ENCODE measurements around the gene CABYR. TPM values are rescaled to one million over a fixed set of nuclear protein-coding genes. Genes with fewer than 3 reads are reported as not detected.
"Not testable (repeated sequence)": the region's sequence is repeated elsewhere in the genome, so short reads cannot be mapped to it uniquely, and the experiment has no call there.

Gene CABYR
- total RNA-seq, 1 donor from 2014 or later, result 1.5 TPM

GRCh38 chr18:24128700-24129099, 10.2 kb upstream of the CABYR start:
- no peak for DNase-seq (ENCODE audit: low read depth, low spot score)

- DNase-seq (ENCODE audit: low read depth, low spot score), result no peak
These were observed 8.4 kb upstream of the CABYR start for GRCh38 chr18:24130494-24130893.

GRCh38 chr18:24136967-24137373, 1.9 kb upstream of the CABYR start:
- DNase-seq (ENCODE audit: low read depth, low spot score), result no peak

GRCh38 chr18:24138409-24138788, 463 bp upstream of the CABYR start:
- DNase-seq (ENCODE audit: low read depth, low spot score), result no peak

GRCh38 chr18:24140697-24141096, 1.8 kb downstream of the CABYR start:
- no peak for DNase-seq (ENCODE audit: low read depth, low spot score)

- DNase-seq (ENCODE audit: low read depth, low spot score), result no peak
These were observed 3.5 kb downstream of the CABYR start for GRCh38 chr18:24142376-24142775.

GRCh38 chr18:24149591-24149990, 10.7 kb downstream of the CABYR start:
- not testable (repeated sequence) for DNase-seq (ENCODE audit: low read depth, low spot score)

GRCh38 chr18:24153397-24153796, 14.5 kb downstream of the CABYR start:
- DNase-seq (ENCODE audit: low read depth, low spot score), result no peak

- DNase-seq (ENCODE audit: low read depth, low spot score), result no peak
These were observed 19.0 kb downstream of the CABYR start for GRCh38 chr18:24157855-24158254.

- DNase-seq (ENCODE audit: low read depth, low spot score), result no peak
These were observed 21.2 kb downstream of the CABYR start for GRCh38 chr18:24160086-24160485.

GRCh38 chr18:24161304-24161703, 22.4 kb downstream of the CABYR start:
- no peak for DNase-seq (ENCODE audit: low read depth, low spot score)

GRCh38 chr18:24168496-24168895, 29.6 kb downstream of the CABYR start:
- DNase-seq (ENCODE audit: low read depth, low spot score), result no peak

GRCh38 chr18:24170360-24170759, 31.5 kb downstream of the CABYR start:
- no peak for DNase-seq (ENCODE audit: low read depth, low spot score)

- no peak for DNase-seq (ENCODE audit: low read depth, low spot score)
These were observed 35.1 kb downstream of the CABYR start for GRCh38 chr18:24173997-24174396.

- peak; percentile 4 for DNase-seq (ENCODE audit: low read depth, low spot score)
These were observed 38.0 kb downstream of the CABYR start for GRCh38 chr18:24176727-24177416.

GRCh38 chr18:24177499-24178133, 38.8 kb downstream of the CABYR start:
- DNase-seq (ENCODE audit: low read depth, low spot score), result no peak

GRCh38 chr18:24180048-24180447, 41.2 kb downstream of the CABYR start:
- DNase-seq (ENCODE audit: low read depth, low spot score), result no peak

GRCh38 chr18:24181806-24182205, 42.9 kb downstream of the CABYR start:
- no peak for DNase-seq (ENCODE audit: low read depth, low spot score)

- no peak for DNase-seq (ENCODE audit: low read depth, low spot score)
These were observed 46.9 kb downstream of the CABYR start for GRCh38 chr18:24185805-24186204.

- no peak for DNase-seq (ENCODE audit: low read depth, low spot score)
These were observed 48.2 kb downstream of the CABYR start for GRCh38 chr18:24187049-24187448.

- DNase-seq (ENCODE audit: low read depth, low spot score), result no peak
These were observed 48.8 kb downstream of the CABYR start for GRCh38 chr18:24187689-24188088.

GRCh38 chr18:24188120-24188519, 49.3 kb downstream of the CABYR start:
- DNase-seq (ENCODE audit: low read depth, low spot score), result no peak

GRCh38 chr18:24189007-24189528, 50.2 kb downstream of the CABYR start:
- DNase-seq (ENCODE audit: low read depth, low spot score), result no peak

Data from pulmonary artery endothelial cell (primary cell).